HG02642 (cell line): Measurements from ENCODE around the gene RRP8.

Experiments
- ATAC-seq: cut with Tn5 transposase; IDR thresholded peaks from one replicate; pipeline ENCODE4 v1.9.1; 2021; ENCODE audit warnings: mild to moderate bottlenecking; ENCODE audit not compliant: unreplicated experiment, poor library complexity

RRP8 gene

DNA sequence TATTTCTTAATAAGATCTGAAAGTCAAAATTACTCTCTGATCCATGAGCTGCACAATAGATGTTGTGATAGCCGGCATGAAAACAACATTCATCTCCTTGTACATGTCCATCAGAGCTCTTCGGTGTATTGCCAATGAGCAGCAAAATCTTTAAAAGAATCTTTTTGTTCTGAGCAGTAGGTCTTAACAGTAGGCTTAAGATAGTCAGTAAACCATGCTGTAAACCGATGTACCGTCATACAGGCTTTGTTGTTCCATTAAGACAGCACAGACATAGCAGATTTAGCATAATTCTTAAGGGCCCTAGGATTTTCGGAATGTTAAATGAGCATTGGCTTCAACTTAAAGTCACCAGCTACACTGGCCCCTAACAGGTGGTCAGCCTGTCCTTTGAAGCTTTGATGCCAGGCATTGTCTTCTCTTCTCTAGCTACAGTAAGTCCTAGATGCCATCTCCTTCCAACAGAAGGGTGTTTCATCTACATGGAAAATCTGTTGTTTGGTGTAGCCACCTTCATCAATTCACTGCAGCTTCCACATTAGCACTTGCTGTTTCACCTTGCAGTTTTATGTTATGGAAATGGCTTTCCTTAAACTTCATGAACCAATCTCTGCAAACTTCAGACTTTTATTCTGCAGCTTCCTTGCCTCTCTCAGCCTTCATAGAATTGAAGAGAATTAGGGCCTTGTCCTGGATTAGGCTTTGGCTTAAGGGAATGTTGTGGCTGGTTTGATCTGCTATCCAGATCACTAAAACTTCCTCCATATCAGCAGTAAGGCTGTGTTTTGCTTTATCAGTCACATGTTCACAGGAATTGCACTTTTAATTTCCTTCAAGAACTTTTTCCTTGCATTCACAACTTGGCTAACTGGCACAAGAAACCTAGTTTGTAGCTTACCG, 28.4 kb downstream of the RRP8 start:
- ATAC-seq = no peak

DNA sequence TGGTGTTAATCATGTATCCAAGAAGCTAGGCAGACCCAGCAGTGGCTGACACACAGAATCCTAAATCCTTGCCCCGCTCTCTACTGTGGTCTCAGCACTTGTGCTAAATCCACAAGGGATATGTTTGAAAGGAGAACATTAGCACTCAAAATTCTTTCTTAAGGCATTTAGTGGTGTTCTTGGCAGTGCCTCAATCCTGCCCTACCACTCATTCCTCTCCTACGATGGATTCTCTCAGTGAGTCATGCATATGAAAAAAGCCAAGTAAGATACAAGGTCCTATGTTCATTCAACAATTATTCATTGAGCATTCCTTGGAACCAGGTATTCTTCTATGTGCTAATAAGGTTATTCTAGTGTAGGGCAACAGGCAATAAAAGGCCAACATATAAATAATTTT, 31.2 kb downstream of the RRP8 start:
- ATAC-seq = no peak

DNA sequence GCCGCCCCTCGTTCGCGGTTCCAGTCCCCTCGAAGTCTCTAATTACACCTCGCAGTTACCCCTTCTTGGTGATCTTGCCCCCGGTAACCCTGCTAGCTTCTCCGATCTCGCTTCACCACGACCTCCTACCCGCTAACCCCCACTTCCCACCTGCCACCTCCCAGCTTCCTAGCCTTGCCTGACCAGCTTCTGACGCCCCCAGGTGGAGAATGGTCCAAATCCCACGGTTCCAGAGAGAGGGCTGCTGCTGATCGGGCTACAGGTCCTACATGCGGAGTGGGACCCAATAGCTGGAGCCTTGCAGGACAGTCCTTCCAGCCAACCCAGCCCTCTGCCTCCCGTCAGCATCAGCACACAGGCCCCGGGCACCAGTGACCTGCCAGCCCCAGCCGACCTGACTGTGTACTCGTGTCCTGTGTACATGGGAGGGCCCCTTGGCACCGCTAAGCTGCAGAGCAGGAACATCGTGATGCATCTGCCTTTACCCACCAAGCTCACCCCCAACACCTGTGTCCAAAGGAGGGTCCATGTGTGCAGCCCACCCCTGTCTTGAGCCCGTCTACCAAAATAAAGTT, 31.9 kb downstream of the RRP8 start:
- no peak for ATAC-seq

DNA sequence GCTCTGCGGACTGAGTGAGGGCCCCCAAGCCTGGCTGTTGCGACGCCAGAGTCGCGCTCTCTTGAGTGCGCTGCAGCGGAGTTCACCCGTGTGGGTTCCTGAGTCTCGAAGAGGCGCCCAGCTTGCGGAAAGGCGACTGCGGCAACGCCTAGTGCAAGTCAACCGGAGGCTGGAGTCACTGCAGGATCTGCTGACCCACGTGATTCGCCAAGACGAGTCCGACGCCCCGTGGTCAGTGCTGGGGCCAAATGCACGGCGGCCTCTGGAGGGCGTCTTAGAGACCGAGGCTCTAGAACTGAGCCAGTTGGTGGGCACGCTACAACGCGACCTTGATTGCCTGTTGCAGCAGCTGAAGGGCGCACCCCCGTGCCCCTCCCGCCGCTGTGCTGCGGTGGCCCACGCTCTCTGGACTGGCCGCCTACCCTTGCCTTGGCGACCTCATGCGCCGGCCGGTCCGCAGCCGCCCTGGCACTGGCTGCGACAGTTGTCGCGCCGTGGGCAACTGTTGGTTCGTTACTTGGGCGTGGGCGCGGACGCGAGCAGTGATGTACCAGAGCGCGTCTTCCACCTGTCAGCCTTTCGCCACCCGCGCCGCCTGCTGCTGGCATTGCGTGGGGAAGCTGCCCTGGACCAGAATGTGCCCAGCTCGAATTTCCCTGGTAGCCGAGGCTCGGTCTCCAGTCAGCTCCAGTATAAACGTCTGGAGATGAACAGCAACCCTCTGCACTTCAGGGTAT, 32.6 kb downstream of the RRP8 start:
- no peak for ATAC-seq

DNA sequence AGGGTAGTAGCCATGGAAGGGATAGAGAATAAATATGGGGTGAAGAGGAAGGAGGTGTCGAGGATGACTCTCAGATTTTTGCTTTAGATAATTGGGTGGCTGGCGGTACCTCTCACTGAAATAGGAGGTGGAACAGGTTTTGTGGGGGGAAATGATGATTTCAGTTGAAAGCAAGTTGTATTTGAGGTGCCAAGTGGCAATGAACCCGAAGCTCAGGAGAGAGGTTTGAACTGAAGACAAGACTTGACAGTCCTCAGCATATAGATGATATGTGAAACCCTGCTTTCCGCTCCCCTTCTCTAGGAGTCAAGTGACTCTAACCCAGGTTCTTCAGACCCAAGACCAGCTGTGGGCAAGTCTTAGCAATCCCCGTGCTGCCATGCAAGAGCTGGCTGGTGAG, 33.7 kb downstream of the RRP8 start:
- ATAC-seq = no peak

DNA sequence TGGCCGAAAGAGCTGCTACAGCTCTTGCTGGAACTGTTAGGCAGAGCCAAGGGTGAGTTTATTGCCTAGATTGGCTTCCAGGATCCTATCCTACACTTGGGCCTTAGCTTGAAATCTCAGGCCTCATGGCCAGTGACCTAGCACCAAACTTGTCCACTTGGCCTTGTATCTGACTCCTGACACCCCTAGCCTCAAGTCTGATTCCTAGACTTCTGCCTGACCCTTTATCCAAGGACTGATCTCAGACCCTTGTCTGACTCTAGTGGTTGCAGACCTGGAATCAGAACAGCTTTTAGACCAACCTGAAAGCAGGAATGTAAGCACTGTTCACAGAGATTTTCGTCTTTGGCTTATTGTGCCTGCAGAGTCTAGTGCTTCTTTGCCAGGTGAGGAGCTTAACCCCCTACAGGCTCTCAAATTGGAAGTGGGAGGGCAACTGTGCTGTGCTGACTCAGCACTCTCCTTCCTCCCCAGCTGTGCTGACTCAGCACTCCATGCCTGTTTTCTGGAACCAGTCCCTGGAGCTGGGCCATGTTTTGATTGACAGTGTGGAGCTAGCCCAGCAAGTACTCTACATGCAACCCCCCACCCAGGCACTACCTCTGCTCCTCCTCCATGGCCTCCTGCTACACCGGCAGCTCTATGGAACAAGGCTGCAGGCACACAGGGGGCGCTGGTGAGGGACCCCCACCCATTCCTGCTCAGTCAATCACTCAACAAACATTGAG, 35.1 kb downstream of the RRP8 start:
- ATAC-seq = no peak

DNA sequence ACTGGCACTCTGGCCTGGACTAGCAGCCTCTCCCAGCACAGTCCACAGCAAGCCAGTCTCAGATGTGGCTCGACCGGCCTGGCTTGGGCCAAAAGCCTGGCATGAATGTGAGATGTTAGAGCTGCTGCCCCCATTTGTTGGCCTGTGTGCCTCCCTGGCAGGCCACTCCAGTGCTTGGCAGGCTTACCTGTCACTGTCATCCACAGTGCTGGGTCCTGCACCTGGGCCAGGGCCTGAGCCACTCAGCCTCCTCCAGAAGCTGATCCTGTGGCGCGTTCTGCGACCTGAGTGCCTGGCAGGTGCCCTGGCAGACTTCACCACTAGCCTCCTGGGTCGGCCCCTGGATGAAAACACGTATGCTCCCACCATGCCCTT, 36.1 kb downstream of the RRP8 start:
- ATAC-seq = no peak

DNA sequence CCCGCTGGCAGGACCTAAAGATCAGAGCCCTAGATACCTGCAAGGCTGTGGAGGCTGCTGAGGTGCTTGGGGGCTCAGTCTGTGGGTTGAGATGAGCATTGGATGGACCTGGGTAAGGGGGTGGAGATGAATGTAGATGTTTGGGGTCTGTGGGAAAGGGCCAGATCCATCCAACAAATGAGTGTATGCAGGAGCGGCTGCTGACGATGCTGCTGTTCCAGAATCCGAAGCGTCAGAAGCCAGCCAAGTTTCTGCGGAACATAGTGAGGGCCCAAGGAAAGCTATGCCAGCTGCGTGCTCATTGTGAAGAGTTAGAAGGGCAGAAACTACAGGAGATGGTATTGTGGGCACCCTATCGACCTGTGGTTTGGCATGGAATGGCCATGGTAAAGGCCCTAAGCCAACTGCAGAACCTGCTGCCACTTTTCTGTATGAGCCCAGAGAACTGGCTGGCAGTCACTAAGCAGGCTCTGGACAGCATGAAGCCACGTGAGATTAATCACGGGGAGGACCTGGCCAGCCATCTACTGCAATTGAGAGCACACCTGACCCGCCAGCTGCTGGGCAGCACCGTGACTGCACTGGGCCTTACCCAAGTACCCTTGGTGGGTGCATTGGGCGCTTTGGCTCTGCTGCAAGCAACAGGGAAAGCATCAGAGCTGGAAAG, 36.6 kb downstream of the RRP8 start:
- no peak for ATAC-seq

DNA sequence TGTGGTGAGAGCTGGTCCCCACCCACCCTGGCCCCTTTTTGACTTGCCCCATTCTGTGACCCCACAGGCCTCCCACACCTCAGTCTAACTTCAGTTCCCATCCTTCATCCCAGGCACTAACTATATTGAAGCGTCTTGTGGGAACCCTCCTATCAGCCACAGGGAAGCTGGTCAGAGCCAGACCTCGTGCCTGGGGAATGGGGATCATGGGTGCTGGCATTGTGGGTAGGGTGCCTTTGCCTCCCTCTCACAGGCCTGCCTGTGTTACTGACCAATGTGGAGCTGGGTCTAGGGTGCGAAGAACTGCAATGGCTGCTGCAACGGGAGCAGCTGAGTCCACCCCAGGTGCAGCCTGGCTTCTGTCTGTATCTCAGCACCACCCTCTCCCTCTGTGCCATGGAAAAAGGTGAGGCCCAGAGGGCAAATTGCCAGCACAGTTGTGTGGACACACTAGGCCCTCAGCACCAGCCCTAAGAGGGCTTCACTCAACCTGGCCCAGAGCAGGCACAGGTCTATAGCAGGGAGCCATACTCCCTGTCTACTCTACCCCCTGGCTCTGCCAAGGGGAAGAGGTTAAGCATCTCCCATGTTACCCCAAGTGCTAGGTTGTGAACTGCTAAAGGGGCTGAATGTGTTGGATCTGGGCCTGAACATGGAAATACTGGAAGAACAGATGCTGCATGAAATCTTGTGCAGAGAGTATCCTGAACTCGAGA, 37.3 kb downstream of the RRP8 start:
- no peak for ATAC-seq

DNA sequence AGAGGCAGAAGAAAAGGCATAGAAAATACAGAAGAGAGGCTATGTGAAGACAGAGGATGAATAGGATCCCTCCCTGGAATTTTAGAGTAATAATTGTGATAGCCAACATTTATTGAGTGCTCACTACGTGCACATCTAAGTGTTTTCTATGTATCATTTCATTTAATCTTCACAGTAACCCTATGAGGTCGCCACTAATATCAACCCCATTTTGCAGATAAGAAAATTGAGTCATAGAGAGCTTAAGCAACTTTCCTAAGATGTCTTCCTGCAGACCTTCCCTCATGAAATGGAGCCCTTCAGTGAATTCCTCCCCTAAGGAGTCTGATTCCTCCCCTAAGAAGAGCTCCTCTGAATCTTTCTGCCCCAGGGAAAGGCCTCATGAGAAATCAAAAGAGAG, 38.1 kb downstream of the RRP8 start:
- ATAC-seq = no peak

DNA sequence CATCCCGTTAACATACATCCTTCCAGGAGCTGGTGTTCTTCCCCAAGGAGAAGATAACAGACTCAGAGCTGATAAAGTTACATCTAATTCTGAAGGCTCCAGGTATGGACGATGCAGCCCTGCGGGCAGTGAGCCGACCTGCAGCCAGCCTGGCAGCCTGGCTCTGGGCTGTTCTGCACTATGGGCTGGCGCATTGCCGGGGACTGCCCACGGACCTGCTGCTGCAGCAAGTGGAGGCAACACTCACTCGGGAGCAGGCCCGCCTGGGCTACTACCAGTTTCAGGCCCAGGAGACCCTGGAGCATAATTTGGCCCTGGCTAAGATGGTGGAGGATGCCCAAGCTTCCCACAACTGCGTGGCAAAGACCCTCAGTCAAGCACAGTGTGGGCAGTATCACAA, 39.7 kb downstream of the RRP8 start:
- ATAC-seq = no peak

DNA sequence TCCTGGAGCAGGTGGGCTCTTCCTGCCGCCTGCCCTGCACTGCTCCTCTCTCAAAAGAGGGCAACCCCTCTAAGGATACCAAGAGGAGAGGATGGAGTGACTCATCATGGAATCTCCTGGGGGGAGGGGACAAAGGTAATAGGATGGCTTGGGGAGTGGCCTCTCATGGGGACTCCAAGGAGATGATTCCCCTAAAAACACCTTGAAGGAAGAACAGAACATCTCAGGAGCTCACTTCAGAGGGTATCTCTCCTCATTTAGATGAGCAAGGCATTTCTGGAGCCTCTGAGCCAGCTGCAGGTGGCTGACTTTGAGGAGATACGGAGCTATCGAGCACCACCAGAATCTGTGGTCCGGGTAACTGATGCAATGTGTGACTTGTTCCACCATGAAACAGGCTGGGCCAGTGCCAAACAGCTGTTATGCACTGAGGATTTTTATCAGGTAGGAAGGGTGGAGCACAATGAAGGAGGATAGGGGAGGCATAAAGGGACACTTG, 40.2 kb downstream of the RRP8 start:
- ATAC-seq = no peak

DNA sequence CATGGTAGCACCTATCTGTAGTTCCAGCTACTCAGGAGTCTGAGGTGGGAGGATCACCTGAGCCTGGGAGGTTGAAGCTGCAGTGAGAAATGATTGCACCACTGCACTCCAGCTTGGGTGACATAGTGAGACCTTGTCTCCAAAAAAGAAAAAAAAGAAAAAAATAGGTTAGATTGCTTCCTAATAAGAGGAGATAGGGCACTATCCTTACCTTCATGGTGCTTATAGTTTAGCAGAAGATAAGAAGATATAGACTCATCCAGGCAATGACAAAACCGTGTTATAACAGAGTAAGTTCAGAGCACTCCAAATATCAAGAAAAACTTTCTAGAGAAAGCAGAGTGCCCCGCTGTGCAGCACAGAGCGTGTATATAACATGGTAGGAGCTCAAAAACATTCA, 42.1 kb downstream of the RRP8 start:
- no peak for ATAC-seq

DNA sequence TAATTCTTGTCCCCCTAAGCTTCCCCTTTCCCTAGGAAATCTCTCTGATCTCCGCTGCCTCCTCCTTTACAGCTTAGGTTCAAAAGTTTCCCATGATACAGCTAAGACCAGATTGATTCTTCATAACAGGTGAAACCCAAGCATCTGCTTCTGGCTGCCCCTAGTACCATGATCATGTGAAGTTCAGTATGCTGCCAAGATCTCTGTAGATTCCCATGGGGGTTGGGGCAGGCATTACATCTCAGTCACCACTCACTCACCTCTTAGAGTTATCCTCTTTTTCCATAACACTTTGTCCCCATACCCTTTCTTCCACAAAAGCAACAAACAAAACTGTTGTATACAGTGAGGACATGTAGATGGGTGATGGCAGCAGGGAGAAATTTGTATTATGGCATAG, 44.0 kb downstream of the RRP8 start:
- no peak for ATAC-seq

DNA sequence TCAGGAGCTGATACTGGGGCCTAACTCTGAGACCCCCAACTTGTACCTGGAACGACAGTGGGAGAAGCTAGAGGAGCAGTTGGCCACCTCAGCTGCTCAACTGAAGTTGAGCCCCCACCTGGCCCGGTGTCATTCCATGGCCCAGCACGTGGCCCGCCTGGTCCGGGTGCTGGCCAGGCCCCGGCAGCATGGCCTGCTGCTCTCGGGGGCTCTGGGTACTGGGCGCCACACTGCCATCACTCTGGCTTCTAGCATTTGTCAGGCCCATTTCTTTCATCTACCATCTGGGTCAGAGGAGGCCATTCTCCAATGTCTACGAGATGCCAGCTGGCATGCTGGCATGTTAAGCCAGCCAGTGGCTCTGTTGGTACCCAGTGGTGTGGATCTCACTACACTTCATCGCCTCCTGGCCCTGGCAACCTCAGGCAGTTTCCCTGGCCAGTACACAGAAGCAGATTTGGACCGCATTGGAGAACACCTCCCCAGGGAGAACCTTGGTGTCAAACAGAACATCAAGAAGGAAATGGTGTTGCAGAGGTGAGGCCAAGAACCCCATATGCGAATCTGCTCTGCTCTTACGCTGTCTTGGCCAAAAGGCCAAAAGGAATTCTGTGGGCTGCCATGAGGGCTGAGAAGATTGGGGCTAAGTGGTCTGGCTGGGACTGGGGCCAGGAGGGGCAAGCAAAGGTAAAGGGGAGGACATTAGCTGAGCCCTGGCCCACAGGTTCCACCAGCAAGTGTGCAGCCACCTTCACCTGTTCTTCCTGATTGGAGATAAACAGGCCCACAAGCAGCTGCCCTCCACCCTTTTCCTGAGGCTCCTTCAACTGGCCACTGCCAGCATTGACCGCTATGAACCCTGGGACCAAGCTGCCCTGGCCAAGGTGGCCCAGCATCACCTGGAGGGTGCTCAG, 45.4 kb downstream of the RRP8 start:
- ATAC-seq = no peak

DNA sequence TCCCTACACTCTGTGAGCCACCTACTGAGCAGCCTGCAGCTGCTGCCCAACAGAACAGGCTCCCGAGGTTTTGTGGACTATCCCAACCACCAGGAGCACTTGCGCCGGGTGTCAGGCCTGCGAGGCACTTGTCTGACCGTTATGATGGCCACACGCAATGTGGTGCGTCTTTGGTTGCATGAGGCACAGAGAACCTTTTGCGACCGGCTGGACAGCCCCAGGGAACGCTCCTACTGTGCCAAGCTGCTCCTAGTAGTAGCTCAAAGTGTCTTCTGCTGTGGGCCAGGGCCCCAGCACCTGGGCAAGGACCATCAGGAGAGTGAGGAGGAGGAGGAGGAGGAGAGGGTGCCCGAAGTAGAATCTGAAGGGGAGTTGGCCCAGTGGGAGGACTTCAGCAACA, 46.4 kb downstream of the RRP8 start:
- ATAC-seq = no peak

DNA sequence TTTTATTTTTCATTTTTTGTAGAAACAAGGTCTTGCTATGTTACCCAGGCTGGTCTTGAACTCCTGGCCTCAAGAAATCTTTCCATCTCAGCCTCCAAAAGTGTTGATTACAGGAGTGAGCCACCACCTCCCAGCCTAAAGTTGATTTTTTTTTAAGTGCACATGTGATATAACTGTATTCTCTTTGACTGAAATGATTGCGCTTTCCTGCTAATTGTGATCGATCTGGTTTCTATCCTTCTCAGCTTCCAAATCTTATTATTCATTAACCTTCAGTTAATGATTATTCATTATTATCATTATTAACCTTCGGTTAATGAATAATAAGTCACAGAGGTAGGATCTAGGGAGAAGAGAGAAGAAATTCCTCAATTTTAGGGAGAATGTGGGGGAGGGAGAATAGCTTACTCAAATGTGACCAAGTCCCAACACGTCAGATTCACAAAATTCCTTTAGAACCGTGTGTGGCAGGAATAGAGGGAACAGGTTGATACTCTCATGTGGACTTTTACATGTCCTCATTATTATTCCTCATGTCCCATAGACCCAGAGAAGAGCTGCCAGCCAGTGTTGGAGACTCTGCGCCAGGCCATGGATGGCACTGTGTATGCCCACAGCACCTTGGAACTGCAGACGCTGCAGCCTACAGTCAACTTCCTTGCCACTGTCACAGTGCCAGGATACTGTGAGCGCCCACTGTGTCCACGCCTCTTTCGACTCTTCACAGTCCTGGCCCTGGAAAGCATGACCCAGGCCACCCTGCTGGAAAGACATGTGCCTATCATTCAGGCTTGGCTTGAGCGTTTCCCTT, 47.1 kb downstream of the RRP8 start:
- ATAC-seq = no peak
